NCI-H345 (cell line): ENCODE results near the gene HCRT.
"Not testable (repeated sequence)": the region's sequence is repeated elsewhere in the genome, so short reads cannot be mapped to it uniquely, and the experiment has no call there.

Experiments
- DNase-seq: peaks from one replicate; lab custom pipeline; 2025; lab: John Stamatoyannopoulos, UW

The HCRT gene

DNA sequence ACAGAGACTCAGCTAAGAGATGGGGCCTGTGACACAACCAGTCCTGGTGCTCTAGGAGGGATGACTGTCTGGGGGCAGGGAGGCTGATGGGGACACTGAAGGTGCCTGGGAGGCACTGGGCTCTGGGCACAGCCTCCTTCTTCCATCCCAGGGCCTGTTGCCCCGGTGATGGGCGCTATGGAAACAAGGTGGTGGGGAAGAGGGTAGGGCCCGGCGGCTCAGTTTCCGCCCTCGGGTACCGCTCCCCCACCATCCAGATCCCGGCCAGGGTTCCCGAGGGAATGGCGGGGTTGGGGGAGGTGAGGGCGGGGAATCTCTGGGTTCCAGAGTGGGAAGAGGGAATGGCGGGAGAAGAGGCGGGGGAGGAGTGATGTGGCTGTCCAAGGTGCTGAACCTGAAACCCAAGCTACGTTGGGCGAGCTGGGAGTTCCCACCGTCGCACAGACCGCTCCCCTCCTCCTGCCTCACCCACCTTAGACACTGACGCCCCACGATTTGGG lies 5.3 kb downstream of the HCRT start:
- peak; percentile 3 for DNase-seq

DNA sequence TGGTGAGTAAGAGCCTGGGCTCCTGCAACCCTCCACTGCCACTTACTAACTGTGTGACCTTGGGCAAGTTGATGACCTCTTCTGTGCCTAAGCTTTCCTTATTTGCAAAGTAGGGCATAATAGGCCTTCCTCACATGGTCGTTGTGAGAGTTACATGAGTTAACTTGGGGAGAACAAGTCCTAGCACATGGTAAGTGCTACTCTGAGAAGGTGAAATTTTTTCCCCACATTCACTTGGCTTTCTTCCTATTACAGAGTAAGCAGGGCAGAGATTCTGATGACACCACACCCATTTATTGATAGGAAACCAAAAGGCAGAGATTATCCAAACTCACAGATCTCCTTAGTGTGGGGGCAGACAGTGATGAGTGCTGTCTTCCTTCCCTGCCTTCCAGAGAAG lies 5.9 kb downstream of the HCRT start:
- DNase-seq = no peak

DNA sequence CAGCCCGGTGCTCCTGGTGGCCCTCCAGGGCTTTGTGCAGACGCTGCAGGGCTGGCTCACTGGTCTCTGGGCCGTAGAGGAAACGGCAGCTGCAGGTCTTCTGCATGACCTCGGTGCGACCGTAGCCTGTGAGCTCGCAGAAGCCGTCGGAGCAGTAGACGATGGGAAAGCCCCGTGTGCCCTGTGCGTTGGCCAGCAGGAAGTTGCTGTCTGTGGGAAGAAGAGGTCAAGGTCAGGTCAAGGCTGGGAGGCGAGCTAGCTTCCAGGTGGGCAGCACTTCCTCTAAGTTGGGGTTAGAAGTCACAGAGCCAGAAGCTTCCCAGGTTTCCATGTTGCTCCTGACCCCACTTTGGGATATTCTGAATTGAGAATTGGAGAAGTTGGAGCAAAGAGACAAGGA lies 6.4 kb downstream of the HCRT start:
- no peak for DNase-seq

DNA sequence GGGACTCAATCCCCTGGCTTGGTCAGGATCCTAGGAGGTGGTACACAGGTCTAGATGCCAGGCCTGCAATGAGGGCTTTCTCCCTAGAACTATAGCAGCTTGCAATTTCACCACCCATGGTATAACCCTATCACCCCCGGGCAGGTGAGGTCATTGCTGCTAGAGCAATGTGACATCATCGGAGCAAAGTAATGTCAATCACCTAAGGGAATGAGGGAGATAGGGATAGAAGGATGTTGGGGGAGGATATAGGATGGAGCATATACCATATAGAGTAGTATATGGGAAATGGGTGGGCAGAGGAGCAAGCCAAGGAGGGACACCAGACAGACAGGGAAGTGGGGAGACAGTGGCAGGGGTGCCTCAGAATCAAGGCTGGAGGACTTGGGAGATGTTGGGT lies 7.6 kb downstream of the HCRT start:
- no peak for DNase-seq

DNA sequence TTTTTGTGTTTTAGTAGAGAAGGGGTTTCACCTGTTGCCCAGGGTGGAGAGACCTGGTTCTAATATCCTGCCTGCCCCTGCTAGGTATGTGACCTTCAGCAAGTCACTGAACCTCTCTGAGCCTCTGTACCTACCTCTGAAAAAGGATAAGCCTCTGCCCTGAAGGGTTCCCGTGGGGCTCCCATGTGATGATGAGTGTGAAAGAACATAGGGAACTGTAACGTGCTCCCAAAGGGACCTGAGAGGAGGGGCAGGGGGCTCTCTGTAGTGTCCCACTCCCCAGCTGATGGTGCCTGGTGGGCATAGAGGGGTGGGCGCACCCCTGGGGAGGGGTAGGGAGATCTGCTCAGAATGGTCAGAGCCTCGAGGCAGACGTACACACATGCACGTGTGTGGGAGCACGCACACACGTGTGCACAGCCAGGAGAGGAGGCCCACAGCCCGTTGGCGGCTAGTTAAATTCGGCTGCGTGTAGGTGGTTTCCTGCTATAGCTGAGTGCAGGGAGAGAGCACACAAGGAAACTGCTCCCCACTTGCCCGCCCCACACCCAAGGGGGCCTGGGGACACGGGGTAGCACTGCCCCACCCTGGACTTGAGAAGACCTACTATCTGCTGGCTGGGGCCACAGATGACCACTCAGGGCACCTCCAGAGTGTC lies 11.0 kb downstream of the HCRT start:
- no peak for DNase-seq

DNA sequence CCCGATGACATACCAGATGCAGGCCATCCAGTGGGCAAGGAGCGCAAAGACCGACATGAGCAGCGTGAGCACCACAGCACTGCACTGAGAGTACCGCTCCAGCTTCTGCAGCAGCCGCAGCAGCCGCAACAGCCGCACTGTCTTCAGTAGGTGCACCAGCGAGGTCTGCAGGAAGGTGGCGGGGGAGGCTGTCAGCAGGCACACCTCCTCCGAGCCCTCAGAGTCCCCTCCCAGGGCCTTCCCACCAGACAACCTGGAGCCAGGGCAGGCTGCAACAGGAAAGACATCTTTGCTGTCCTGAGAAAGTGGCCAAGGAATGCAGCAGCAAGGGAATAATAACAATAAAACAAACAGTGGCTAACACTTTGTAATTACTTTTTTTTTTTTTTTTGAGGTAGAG lies 13.4 kb downstream of the HCRT start:
- DNase-seq = no peak

DNA sequence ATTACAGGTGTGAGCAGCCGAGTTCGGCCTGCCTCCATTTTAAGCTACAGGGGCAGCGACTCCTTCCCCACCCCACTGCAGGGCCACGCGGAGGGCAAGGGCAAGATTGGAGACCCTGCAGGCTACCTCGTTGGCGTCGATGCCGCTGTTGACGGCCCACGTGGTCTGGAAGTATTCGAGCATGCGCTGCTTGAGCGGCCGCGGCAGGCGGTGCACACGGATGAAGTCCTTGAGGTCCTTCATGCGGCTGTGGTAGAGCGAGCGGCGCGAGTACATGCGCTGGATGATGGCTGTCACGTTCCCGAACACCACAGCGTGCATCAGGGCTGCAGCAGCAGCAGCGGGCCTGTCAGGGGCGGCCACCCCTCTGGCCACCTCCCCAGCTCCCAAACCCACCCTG lies 15.9 kb downstream of the HCRT start:
- no peak for DNase-seq

DNA sequence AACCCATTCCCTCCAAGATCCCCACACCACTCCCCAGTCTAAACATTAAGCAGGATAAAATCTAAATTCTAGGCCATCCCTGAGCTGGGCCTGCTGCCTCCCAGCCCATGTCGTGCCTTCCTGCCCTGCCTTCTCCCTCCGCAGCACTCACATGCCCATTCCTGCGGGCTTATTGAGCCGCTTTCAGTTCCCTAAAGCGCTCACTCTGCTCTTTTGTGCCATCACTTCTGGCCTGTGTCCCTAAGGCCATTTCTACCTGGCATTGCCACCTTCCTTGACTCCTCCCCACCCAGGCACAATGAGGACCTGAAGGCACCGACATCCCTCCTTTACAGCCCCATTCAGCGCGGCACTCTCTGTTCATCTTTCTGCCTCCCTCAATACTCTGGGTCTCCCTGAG lies 17.4 kb downstream of the HCRT start:
- DNase-seq = no peak

DNA sequence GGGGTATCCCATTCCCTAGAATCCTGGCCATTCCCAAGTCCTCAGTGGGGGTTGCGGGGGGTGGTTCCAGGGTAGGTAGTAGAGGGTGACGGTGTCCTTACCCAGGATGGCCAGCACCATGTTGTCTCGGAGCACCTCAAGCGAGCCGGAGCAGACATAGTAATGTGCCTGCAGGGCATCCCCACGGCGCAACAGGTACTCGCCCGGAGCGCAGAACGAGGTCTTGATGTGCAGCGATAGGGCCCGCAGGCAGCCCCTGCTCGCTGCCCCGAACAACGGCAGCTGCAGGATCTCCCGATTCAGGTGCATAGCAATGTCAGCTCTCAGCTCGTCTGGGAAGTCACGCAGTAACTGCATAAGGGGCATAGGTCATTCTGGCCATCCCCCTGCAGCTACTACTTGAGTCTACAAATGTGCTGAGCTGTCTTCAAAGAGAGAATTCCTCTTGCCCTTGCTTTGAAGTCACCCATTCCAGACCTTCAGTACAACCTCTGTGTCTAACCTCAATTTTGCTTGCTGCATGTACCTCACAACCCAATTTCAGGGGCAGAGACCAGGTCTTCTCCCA lies 19.0 kb downstream of the HCRT start:
- no peak for DNase-seq

DNA sequence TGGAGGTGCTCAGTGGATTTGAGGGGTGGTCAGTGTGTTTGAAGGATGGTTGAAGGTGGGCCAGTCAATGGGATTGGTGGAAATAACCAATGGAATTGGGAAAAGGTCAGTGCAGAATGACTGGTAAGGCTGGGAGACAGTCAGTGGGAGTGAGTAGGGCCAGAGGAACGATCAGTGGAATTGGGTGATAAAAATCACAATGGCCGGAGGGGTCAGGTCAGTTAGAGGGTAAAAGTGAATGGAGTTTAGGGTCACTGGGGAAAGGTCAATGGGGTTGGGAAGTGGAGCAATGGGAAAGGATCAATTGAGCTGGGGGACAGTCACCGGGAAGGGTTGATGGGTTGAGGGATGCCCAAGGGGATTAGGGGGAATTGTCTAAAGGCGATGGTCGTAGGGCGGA lies 19.5 kb downstream of the HCRT start:
- no peak for DNase-seq

DNA sequence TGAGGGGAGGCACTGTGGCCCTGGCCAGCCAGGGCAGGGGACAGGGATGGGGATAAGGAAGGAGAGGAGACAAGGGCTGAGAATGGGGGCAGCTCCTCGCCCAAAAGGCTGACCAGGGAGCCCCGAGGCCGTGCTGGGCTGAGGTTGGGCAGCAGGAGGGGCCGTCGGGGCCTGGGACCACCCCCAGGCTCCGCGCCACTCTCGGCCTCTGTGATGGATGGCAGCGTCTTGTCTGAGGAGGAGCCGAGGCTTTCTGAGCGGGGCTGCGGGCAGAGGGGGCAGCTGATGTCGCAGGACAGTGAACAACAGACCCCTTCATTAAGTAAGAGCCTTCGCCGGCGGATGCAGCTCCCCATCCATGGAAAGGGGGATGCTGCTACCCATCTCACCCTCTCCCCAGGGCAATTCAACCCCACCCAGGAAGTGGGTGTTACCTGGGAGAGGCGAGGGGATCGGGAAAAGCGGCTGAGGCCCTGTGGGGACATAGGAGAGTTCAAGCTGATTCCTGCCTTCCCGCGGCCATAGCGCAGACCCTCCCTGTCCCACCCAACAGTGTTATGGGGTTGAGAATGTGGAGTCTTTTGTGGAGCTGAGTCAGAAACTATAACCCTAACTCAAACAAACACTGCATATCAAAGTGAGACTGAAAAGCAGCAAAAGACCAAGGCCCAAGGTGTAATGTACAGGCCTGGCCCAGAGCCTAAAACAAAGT lies 21.4 kb downstream of the HCRT start:
- no peak for DNase-seq

DNA sequence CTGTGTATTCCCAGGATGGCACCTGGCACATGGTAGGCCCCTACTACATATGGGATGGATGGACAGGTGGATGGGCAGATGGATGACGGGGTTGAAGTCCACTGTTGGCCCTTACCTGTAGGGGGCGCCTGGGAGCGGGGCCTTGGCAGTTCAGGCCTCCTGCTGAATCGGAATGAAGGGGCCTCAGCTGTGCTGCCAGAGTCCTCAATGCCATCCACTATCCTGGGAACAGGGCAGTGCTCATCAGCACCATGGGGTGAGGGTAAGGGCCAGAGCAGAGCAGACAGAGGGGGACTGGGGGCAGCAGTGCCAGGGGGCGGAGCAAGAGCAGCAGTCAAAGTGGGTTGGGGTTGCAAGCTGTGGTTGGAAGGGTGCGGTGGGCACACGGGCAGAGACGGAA lies 22.1 kb downstream of the HCRT start:
- DNase-seq = no peak

DNA sequence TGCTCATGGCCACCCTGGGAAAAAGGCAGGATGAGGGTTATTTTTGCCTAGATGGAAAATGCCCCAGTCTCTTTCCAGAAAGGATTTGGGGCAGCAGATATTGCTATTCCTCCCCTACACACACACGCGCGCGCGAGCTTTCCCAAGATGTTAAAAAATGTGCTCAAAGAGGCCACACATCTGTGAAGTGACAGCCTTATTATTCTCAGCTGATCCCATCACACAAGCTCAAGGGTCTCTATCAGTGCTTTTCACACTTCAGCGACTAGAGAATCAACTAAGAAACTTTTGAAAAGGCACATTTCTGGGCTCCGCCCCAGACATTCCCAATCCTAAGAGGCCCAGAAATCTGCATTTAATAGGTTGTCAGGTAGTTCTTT lies 24.7 kb downstream of the HCRT start:
- DNase-seq = no peak

DNA sequence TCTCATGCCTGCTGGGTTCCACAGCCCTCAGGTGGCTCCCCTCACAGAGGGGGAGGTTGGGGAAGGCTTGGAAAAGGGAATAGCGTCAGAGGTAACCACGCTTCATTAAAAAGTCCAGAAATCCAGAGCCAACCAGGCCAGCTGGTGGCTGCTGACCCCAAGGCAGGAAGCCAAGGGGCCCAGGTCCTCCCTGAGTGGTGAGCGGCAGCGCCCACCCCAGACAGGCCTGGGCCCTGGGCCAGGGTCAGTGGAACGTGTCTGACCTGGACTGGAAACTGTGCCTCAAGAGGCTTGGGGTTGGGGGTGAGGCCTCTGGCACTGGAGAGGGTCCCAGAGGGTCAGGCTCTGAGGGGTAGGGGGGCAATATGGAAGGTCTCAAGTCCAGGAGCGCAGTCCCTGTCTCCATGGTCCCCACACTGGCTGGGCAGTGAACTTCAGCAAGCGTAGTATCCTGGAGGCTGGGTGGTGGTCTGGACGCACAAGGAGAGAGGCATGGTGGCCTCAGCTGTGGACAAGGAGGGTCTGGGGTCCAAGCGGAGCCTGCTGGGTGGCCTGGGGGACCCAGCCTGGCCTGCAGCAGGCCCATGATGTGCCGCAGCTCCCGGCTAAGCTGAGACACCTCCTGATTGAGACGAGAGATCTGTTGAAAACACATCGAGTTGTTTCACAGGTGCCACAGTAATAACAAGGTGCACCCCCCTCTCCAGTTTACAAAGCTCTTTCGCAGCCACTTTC lies 25.3 kb downstream of the HCRT start:
- DNase-seq = no peak

DNA sequence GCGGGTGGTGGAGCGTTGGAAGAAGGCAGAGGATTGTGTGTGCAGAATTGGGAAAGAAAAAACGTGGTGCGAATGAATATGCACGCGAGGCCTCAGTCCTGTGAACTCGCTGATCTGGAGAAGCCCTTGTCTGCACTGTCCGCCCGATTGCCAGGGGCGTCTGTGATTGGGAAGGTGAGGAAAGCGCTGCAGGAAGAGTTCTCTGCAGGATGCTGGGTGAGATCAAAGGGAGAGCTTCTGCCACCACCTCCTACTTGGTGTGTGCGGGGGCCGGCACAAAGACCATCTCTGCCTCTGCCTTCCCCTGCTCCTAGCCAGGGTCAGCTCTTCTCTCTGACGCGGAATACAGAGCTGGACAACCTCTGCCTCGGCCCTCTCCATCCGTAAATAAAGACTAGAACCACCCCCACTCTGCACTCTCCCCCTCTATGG lies 29.6 kb downstream of the HCRT start:
- no peak for DNase-seq

DNA sequence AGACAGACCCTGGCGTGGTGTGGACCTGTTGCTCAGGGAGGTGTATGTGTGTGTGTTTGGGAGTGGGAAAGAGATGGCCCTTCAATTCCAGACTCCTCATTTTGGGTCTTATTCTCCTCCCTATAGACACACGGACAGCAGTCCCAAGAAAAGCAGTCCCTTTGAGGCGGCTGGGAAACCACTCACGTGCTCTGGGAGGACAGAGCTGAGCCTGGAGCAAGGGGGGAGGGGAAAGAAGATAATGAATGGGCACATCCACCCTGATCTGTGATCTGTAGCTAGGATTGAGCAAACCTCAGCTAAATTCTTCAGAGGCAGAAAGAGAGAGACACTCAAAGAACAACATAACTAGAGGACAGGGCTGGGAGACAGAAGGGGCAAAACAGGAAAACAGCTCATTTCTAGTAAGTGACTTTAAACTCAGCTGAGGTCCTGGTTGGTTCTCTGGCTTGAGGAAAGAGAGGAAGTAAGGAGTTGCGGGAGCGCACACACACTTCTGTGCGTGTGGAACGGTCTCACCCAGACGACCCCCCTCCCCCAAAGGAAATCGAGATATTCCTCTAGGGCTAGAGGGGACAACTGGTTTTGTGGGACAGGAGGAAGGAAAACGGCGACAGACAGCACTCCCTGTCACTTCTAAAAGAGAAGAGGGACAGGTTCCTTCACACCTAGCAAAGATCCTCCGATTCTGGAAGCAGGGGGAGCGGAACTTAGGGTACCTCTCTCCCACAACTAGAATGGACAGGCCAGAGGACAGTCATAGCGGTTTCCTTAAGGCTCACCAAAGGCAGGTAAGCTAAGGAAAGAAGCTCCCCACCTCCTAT lies 31.1 kb downstream of the HCRT start:
- no peak for DNase-seq

DNA sequence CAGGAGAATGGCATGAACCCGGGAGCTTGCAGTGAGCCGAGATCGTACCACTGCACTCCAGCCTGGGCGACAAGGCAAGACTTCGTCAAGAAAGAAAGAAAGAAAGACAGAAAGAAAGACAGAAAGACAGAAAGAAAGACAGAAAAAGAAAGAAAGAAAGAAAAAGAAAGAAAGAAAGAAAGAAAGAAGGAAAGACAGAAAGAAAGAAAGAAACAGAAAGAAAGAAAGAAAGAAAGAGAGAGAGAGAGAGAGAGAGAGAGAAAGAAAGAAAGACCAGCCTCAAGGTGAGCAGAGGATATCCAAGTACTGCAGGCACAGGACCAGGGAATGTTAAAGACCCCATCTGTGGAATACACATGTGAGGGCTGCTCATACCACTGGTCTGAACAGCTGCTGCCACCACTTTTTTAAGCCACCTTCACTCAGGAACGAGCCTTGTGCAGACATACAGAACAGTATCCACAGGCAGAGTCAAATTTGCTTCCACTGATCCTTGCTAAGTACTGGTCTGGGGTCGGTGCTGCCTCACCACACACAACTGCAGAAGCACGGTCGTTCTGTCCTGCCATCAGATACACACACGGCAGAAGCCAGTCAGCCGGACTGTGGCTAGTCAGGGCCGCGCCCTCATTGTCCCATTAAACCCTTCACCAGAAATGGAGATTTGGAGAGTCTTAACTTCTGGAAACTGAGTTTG lies 38.2 kb downstream of the HCRT start:
- no peak for DNase-seq

DNA sequence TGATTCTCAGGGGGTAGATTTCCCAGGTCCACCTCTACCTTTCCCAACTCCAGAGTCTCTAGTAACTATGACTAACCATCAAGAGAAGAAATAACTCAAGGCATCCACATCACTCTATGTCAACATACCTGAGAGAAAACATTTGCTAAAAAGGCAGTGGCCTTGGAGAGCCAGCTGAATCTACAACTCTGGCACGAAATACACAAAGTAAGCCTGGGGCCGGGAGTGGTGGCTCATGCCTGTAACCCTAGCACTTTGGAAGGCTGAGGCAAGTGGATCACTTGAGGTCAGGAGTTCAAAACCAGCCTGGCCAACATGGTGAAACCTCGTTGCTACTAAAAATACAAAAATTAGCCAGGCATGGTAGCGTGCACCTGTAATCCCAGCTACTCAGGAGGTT lies 42.1 kb downstream of the HCRT start:
- DNase-seq = not testable (repeated sequence)

DNA sequence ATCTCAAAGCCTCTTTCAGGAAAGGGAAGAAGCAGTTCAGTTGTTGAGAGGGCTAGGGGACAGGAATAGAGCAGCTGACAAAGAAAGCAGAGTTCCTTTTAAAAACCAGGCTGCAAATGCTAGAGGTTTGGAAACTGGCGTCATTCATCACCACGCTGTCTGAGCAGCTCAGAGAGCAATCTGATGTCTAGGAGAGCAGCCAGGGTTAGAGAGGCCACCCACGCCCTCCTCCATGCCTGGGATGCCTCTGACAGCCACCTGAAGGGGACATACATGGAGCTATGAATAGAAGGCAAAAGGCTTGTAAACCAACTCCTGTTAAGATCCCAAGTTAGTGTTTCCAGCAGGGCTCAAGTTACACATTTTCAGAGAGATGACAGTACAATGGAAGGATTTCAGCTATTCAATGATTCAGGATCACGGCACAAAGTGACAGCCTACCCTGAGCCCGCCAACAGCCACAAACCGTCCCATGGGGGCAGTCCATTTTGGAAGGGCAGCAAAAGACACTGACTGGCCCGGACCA lies 42.8 kb downstream of the HCRT start:
- DNase-seq = no peak

DNA sequence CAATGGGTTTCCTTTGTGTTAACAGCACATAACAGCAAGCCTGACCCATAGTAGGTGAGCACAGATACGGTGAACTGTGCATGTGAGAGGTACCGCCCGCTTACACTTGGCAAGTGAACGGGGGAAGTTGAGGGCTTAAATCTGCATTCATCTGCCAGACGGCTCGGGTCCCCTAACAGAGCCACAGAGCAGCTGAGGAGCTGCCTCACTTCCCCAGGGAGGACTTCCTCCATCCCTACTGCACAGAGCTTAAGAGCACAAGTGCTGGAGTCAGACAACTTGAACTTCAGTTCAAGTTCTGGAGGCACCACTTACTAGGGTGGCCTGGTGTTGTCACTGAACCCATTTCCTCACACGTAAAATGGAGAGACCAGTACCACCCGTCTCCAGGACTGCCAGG lies 43.9 kb downstream of the HCRT start:
- no peak for DNase-seq

DNA sequence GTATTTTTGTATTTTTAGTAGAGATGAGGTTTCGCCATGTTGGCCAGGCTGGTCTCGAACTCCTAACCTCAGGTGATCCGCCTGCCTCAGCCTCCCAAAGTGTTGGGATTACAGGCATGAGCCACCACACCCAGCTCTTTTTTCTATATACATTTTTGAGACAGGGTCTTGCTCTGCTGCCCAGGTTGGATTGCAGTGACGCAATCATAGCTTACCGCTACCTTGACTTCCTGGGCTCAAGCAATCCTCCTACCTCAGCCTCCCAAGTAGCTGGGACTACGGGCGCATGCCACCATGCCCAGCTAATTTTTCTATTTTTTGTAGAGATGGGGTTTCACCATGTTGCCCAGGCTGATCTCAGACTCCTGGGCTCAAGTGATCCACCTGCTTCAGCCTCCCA lies 44.6 kb downstream of the HCRT start:
- DNase-seq = not testable (repeated sequence)
